Ishikawa (cell line): ENCODE results near the gene ITLN1.

Experiments
- CEBPB ChIP-seq: IDR thresholded peaks from 2 replicates; pipeline ENCODE4 v1.6.1; 2012
- CREB1 ChIP-seq: IDR thresholded peaks from 2 replicates; pipeline ENCODE4 v1.6.1; 2012; ENCODE audit warnings: low read depth
- EGR1 ChIP-seq: IDR thresholded peaks from 2 replicates; pipeline ENCODE4 v1.6.1; 2012
- EP300 ChIP-seq: IDR thresholded peaks from 2 replicates; pipeline ENCODE4 v1.6.1; 2012; ENCODE audit warnings: borderline replicate concordance
- FOXM1 ChIP-seq: IDR thresholded peaks from 2 replicates; pipeline ENCODE4 v1.6.1; 2012; ENCODE audit warnings: low read depth, borderline replicate concordance
- NFIC ChIP-seq: IDR thresholded peaks from 2 replicates; pipeline ENCODE4 v1.6.1; 2012
- RAD21 ChIP-seq: IDR thresholded peaks from 2 replicates; pipeline ENCODE4 v1.6.1; 2012; ENCODE audit warnings: low read depth
- TAF1 ChIP-seq: IDR thresholded peaks from 2 replicates; pipeline ENCODE4 v1.6.1; 2012; ENCODE audit warnings: low read depth, mild to moderate bottlenecking
- TCF12 ChIP-seq: IDR thresholded peaks from 2 replicates; pipeline ENCODE4 v1.6.1; 2012; ENCODE audit warnings: low read depth
- TEAD4 ChIP-seq: IDR thresholded peaks from 2 replicates; pipeline ENCODE4 v1.6.1; 2012
- YY1 ChIP-seq: IDR thresholded peaks from 2 replicates; pipeline ENCODE4 v1.6.1; 2012; ENCODE audit warnings: low read depth
- ZBTB7A ChIP-seq: IDR thresholded peaks from 2 replicates; pipeline ENCODE4 v1.6.1; 2012; ENCODE audit warnings: low read depth
- TF ChIP-seq, protein P1 (sequence below): IDR thresholded peaks from 2 replicates; pipeline ENCODE4 v1.6.1; 2012
- TF ChIP-seq, protein P2 (sequence below): IDR thresholded peaks from 2 replicates; pipeline ENCODE4 v1.6.1; 2012; ENCODE audit warnings: low read depth, mild to moderate bottlenecking
- TF ChIP-seq, protein P3 (sequence below): IDR thresholded peaks from 2 replicates; pipeline ENCODE4 v1.6.1; 2012

Gene ITLN1

DNA sequence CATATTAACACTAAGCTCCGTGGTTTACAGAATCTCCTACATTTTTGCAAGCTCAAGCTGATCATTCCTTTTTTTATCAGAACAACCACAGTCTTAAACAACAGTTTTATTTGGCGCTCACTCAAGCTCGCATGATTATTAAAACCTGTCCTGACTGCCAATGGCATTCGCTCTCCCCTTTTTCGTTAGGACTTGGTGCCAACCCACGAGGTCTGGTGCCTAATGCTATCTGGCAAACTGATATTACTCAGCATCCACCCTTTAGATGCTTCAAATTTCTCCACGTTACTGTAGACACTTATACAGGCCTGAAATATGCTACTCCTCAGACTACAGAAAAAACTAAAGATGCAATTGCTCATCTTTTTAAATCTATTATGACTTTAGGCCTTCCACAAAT is 23.0 kb upstream of the ITLN1 start:
- TF ChIP-seq, protein P1, sequence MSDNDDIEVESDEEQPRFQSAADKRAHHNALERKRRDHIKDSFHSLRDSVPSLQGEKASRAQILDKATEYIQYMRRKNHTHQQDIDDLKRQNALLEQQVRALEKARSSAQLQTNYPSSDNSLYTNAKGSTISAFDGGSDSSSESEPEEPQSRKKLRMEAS = no peak
- TF ChIP-seq EP300 = no peak
- no peak for TF ChIP-seq YY1
- no peak for TF ChIP-seq TEAD4
- TF ChIP-seq, protein P2, sequence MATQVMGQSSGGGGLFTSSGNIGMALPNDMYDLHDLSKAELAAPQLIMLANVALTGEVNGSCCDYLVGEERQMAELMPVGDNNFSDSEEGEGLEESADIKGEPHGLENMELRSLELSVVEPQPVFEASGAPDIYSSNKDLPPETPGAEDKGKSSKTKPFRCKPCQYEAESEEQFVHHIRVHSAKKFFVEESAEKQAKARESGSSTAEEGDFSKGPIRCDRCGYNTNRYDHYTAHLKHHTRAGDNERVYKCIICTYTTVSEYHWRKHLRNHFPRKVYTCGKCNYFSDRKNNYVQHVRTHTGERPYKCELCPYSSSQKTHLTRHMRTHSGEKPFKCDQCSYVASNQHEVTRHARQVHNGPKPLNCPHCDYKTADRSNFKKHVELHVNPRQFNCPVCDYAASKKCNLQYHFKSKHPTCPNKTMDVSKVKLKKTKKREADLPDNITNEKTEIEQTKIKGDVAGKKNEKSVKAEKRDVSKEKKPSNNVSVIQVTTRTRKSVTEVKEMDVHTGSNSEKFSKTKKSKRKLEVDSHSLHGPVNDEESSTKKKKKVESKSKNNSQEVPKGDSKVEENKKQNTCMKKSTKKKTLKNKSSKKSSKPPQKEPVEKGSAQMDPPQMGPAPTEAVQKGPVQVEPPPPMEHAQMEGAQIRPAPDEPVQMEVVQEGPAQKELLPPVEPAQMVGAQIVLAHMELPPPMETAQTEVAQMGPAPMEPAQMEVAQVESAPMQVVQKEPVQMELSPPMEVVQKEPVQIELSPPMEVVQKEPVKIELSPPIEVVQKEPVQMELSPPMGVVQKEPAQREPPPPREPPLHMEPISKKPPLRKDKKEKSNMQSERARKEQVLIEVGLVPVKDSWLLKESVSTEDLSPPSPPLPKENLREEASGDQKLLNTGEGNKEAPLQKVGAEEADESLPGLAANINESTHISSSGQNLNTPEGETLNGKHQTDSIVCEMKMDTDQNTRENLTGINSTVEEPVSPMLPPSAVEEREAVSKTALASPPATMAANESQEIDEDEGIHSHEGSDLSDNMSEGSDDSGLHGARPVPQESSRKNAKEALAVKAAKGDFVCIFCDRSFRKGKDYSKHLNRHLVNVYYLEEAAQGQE = no peak
- no peak for TF ChIP-seq RAD21
- TF ChIP-seq ZBTB7A = no peak
- no peak for TF ChIP-seq CEBPB
- TF ChIP-seq CREB1 = no peak
- TF ChIP-seq TCF12 = no peak
- no peak for TF ChIP-seq EGR1
- no peak for TF ChIP-seq NFIC
- no peak for TF ChIP-seq TAF1
- TF ChIP-seq, protein P3, sequence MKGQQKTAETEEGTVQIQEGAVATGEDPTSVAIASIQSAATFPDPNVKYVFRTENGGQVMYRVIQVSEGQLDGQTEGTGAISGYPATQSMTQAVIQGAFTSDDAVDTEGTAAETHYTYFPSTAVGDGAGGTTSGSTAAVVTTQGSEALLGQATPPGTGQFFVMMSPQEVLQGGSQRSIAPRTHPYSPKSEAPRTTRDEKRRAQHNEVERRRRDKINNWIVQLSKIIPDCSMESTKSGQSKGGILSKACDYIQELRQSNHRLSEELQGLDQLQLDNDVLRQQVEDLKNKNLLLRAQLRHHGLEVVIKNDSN = no peak
- no peak for TF ChIP-seq FOXM1

DNA sequence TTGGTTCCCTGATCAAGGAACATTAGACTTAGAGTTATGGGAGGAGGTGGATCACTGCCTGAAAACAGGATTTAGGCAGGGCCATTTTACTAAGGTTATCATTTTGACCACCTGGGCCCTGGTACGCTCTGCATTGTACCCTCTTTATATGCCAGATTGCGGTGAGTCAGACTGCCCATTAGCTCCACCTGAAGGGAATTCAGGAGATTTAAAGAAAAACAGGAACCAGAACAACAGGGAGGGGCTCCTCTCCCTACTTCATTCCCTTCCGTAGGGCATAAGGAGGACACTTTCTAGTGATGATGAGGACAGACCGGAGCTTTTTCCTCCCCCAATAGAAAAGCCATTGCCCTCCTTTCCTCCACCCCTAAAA is 20.6 kb upstream of the ITLN1 start:
- TF ChIP-seq TAF1 = no peak
- TF ChIP-seq, protein P3 = no peak
- TF ChIP-seq, protein P1 = no peak

DNA sequence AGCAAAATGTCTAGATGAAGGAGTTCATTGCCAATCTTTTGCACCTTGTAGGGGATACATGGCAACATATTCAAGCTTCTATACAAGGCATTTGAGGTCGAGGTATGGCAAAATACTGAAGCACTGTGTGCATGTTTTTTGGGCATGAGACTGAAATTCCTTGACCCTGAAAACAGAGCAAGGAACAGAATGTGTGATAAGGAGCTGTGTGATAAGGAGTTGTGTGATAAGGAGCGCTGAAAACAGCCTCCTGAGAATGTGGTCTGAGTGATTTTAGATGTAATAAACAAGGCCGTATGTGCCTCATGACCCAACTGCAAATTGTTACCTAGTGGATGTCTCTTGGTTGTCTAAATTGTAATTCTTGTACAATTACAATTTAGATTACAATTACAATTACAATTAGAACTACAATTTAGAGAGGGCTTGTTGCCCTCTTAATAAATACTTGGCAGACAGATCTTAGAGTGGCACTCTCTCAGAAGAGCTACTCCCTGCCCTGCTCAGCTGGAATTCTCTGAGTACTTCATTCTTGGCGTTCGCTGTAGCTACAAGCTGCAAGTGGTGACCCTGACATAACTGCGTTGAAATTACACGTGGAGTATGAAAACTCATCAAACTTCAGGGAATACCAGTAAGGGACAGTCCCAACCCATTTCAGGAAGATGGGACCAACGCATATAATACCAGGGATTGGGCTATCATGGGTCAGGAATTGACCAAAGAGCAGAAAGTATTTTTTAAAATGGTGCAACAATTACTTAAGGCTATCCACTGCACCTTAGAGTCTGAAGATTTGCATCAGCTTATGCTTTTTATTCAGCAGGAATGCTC is 20.0 kb upstream of the ITLN1 start:
- TF ChIP-seq YY1 (no peak), FOXM1 (no peak), TAF1 (no peak), TEAD4 (no peak), ZBTB7A (no peak), NFIC (no peak), CREB1 (no peak), EP300 (no peak), CEBPB (no peak), EGR1 (no peak), RAD21 (no peak), TCF12 (no peak)
- TF ChIP-seq, protein P3 = no peak
- TF ChIP-seq, protein P2 = no peak
- TF ChIP-seq, protein P1 = no peak

DNA sequence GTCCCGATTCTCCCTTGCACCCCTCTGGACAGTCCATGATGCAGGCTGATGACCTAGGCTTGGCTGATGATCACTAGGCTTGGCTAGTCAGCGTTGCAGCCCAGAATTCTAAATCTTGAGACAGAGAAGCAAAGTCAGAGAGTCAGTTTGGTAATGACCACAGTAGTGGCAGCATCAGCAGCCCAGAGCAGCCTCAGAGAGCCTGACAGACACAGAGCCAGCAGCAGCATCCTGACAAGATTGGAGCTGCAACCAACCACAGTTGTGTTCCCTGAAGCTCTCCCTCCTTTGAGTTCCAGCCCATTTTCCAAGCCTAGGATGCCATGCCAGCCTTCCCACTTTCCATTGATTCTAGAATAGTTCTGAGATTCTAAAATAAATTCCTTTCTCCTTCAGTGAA is 16.8 kb upstream of the ITLN1 start:
- TF ChIP-seq, protein P1 = no peak
- no peak for TF ChIP-seq RAD21
- TF ChIP-seq CREB1 = no peak
- TF ChIP-seq TEAD4 = no peak
- no peak for TF ChIP-seq ZBTB7A
- TF ChIP-seq YY1 = no peak
- TF ChIP-seq, protein P3 = no peak
- TF ChIP-seq TCF12 = no peak

DNA sequence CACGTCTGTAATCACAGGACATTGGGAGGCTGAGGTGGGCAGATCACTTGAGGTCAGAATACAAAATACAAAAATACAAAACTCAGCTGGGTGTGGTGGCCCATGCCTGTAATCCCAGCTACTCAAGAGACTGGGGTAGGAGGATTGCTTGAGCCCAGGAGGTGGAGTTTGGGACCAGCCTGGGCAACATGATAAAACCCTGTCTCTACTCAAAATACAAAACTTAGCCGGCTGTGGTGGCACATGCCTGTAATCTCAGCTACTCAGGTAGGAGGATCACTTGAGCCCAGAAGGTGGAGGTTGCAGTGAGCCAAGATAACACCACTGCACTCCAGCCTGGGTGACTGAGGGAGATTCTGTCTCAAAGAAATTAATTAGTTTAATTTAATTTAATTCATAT is 6.5 kb upstream of the ITLN1 start:
- TF ChIP-seq CREB1 (no peak), RAD21 (no peak), YY1 (no peak), TAF1 (no peak), ZBTB7A (no peak), TCF12 (no peak), EGR1 (no peak), FOXM1 (no peak), CEBPB (no peak), EP300 (no peak), NFIC (no peak), TEAD4 (no peak)
- TF ChIP-seq, protein P3 = no peak
- TF ChIP-seq, protein P2 = no peak
- TF ChIP-seq, protein P1 = no peak
